MCF 10A (cell line): Measurements from ENCODE around the gene PLEK2. TPM values are rescaled to one million over a fixed set of nuclear protein-coding genes. Genes with fewer than 3 reads are reported as not detected.

Experiments
- Bru-seq: library from RNA; stranded (reverse); fragments of 400-500 nt; gene quantifications from one replicate; lab custom pipeline; 2021; lab: Mats Ljungman, UMichigan
- BruChase-seq, 2 experiments: library from RNA; stranded (reverse); fragments of 400-500 nt; gene quantifications; one replicate each; lab custom pipeline; 2021; lab: Mats Ljungman, UMichigan
- BruUV-seq: library from RNA; stranded (reverse); fragments of 400-500 nt; replicated peaks from 2 replicates; lab custom pipeline; 2021; lab: Mats Ljungman, UMichigan
- CTCF ChIA-PET: fragments of 300-600 bp; sonication (Branson Sonifier 250); formaldehyde crosslinking; extraction: SDS; loops from one replicate; lab custom pipeline; 2021; ENCODE audit warnings: antibody characterized with exemption, inconsistent platforms; lab: Yijun Ruan, JAX
- POLR2A ChIA-PET: fragments of 300-600, 350-650 bp; sonication (Branson Sonifier 250); formaldehyde crosslinking; extraction: SDS; loops from one replicate; lab custom pipeline; 2020; ENCODE audit warnings: antibody characterized with exemption, inconsistent platforms; lab: Yijun Ruan, JAX
- DNase-seq: peaks from one replicate; pipeline ENCODE4 v3.0.0-alpha.2; 2018; ENCODE audit not compliant: unreplicated experiment
- H3K27ac Mint-ChIP-seq: one replicate; pipeline ENCODE4 v1.8.0; 2022; ENCODE audit warnings: mild to moderate bottlenecking, low read depth, mixed read lengths; ENCODE audit not compliant: unreplicated experiment
- H3K27me3 Mint-ChIP-seq: one replicate; pipeline ENCODE4 v1.8.0; 2022; ENCODE audit warnings: mixed read lengths; ENCODE audit not compliant: insufficient read depth, unreplicated experiment
- H3K36me3 Mint-ChIP-seq: one replicate; pipeline ENCODE4 v1.8.0; 2022; ENCODE audit warnings: mild to moderate bottlenecking, moderate library complexity, mixed read lengths; ENCODE audit not compliant: insufficient read depth, unreplicated experiment
- H3K4me1 Mint-ChIP-seq: one replicate; pipeline ENCODE4 v1.8.0; 2022; ENCODE audit warnings: mixed read lengths; ENCODE audit not compliant: insufficient read depth, unreplicated experiment
- H3K4me3 Mint-ChIP-seq: one replicate; pipeline ENCODE4 v1.8.0; 2022; ENCODE audit warnings: mild to moderate bottlenecking, moderate library complexity, mixed read lengths; ENCODE audit not compliant: unreplicated experiment
- H3K9me3 Mint-ChIP-seq: one replicate; pipeline ENCODE4 v1.8.0; 2022; ENCODE audit warnings: mixed read lengths; ENCODE audit not compliant: unreplicated experiment
- CTCF ChIP-seq: fragments of 200-600 bp; IDR thresholded peaks from one replicate; pipeline ENCODE4 v1.8.0; 2022; ENCODE audit warnings: antibody characterized with exemption, mild to moderate bottlenecking; ENCODE audit not compliant: unreplicated experiment
- intact Hi-C: fragments of 100-400 bp; cut with micrococcal nuclease; formaldehyde crosslinking; loops from 2 replicates; pipeline ENCODE4 v1.14.1; 2022
- long read RNA-seq: library from polyadenylated mRNA; stranded (forward); transcript quantifications from one replicate; pipeline ENCODE4 v2.0.0, GENCODE V29; 2022
- total RNA-seq: library from RNA; stranded (reverse); gene quantifications from 2 replicates; pipeline ENCODE4 v1.2.3, GENCODE V29; 2022

The PLEK2 gene
- total RNA-seq = 22.4 and 39.9 TPM in 2 replicates
- Bru-seq, nascent RNA = percentile 49 among the genes with signal in this experiment
- BruChase-seq, experiment 1, labeled RNA remaining after a 6-hour chase = percentile 46 among the genes with signal in this experiment
- percentile 42 among the genes with signal in this experiment for BruChase-seq, experiment 2, labeled RNA remaining after a 2-hour chase
- long read RNA-seq, transcript PLEK2-201 (9 exons, 1,549 nt) = major isoform, 113 of 142 reads
- long read RNA-seq, partial matches to known transcripts = 1 of 142 reads
- long read RNA-seq, other reads (novel, unspliced or antisense) = 28 of 142 reads

- intact Hi-C loops = no loop called here
- no peak for TF ChIP-seq CTCF
- CTCF ChIA-PET = interaction anchor here (0.6 to 2.4 kb wide), 9 partner anchors 10 to 1899 kb away, joined by 3 to 19 read pairs (median 3); no protein-coding TSS in a partner anchor
- BruUV-seq = no TSS peak
- H3K4me1 Mint-ChIP-seq = peaks cover 24% of the 10 kb centered on the region
- POLR2A ChIA-PET = interaction anchor here (0.7 to 1.8 kb wide), 6 partner anchors 17 to 1131 kb away, joined by 3 to 13 read pairs (median 4); partner anchors contain the start of genes ATP6V1D and EIF2S1
- no peaks in the 10 kb centered on the region for H3K9me3 Mint-ChIP-seq
- peak; percentile 81 for DNase-seq
- peak within 1 kb of the TSS; percentile 63 for H3K27ac Mint-ChIP-seq
- H3K4me3 Mint-ChIP-seq = peak within 1 kb of the TSS; percentile 84
- no peaks in the 10 kb centered on the region for H3K27me3 Mint-ChIP-seq
- H3K36me3 Mint-ChIP-seq = no peaks in the 10 kb centered on the region
Measured at GRCh38 chr14:67411820-67412421, at the start of gene PLEK2. Gene PLEK2, minus strand, starts transcription at chr14:67412165. Its CDS starts 106 bp downstream, at chr14:67412059.

GRCh38 chr14:67461341-67461985, 49.5 kb upstream of the PLEK2 start:
- POLR2A ChIA-PET = interaction anchor here (0.6 kb wide), 1 partner anchor 269 kb away, joined by 4 read pairs; no protein-coding TSS in a partner anchor
- no peaks in the 10 kb centered on the region for H3K36me3 Mint-ChIP-seq
- BruUV-seq = no TSS peak
- peak; percentile 21 for DNase-seq
- no peak for TF ChIP-seq CTCF
- CTCF ChIA-PET = interaction anchor here (0.6 to 0.8 kb wide), 2 partner anchors 30 to 43 kb away, joined by 3 to 4 read pairs; no protein-coding TSS in a partner anchor
- H3K27ac Mint-ChIP-seq = no peak overlapping the region
- H3K9me3 Mint-ChIP-seq = no peaks in the 10 kb centered on the region
- intact Hi-C loops = no loop called here
- H3K4me1 Mint-ChIP-seq = no peaks in the 10 kb centered on the region
- H3K27me3 Mint-ChIP-seq = peaks cover 24% of the 10 kb centered on the region
- H3K4me3 Mint-ChIP-seq = no peak overlapping the region

- Mint-ChIP-seq H3K27me3 (peaks cover 6% of the 10 kb centered on the region), H3K9me3 (no peaks in the 10 kb centered on the region), H3K27ac (no peak overlapping the region), H3K36me3 (no peaks in the 10 kb centered on the region), H3K4me1 (no peaks in the 10 kb centered on the region), H3K4me3 (no peak overlapping the region)
- intact Hi-C loops = no loop called here
- CTCF ChIA-PET = interaction anchor here (1.0 to 1.6 kb wide), 3 partner anchors 10 to 67 kb away, joined by 3 to 4 read pairs (median 3); no protein-coding TSS in a partner anchor
- TF ChIP-seq CTCF = no peak
- POLR2A ChIA-PET = interaction anchor here (0.9 kb wide), 1 partner anchor 57 kb away, joined by 3 read pairs; no protein-coding TSS in a partner anchor
- no TSS peak for BruUV-seq
- no peak for DNase-seq
Measured at GRCh38 chr14:67459336-67459735, 47.4 kb upstream of the PLEK2 start.

DNA sequence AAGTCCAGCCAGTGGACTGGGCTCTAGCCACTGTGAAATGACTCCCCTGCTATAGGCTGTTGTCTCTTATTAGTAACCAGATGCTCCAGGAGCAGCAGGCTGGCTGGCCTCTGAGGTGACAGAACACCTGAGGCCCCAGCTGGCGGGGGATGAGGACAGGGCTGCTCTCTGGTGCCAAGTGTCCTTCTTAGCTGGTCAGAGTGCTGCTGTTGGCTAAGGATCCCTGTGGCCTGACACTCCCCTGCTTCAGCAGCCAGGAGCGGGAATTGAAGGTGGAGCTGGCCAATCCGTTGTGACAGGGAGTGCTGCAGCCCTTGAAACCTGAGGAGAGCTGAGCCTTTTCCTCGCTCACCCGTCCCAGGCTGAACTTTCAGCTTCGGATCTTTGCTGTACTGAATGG, 45.8 kb upstream of the PLEK2 start:
- intact Hi-C loops = no loop called here
- no peak overlapping the region for H3K27ac Mint-ChIP-seq
- no peak for TF ChIP-seq CTCF
- H3K36me3 Mint-ChIP-seq = no peaks in the 10 kb centered on the region
- CTCF ChIA-PET = interaction anchor here (1.1 to 1.7 kb wide), 4 partner anchors 10 to 14 kb away, joined by 3 to 4 read pairs (median 4); no protein-coding TSS in a partner anchor
- H3K9me3 Mint-ChIP-seq = no peaks in the 10 kb centered on the region
- H3K4me1 Mint-ChIP-seq = no peaks in the 10 kb centered on the region
- DNase-seq = no peak
- no peak overlapping the region for H3K4me3 Mint-ChIP-seq
- no peaks in the 10 kb centered on the region for H3K27me3 Mint-ChIP-seq
- POLR2A ChIA-PET = no interaction called here
- BruUV-seq = no TSS peak
